HUES6 (cell line): ENCODE data around the gene NBL1.

ENCODE experiments used
- H3K27ac ChIP-seq: 2 replicates; pipeline ENCODE4 v1.7.0; 2013; ENCODE audit warnings: low read depth, mild to moderate bottlenecking, low read length, inconsistent platforms
- H3K27me3 ChIP-seq: 2 replicates; pipeline ENCODE4 v1.6.1; 2013; ENCODE audit warnings: low read length; ENCODE audit not compliant: control insufficient read depth, insufficient read depth
- H3K36me3 ChIP-seq: 2 replicates; pipeline ENCODE4 v1.6.1; 2013; ENCODE audit warnings: low read length; ENCODE audit not compliant: control insufficient read depth, insufficient read depth
- H3K4me1 ChIP-seq: 2 replicates; pipeline ENCODE4 v1.6.1; 2013; ENCODE audit warnings: low read length; ENCODE audit not compliant: control insufficient read depth, insufficient read depth
- H3K4me3 ChIP-seq: 2 replicates; pipeline ENCODE4 v1.5.1; 2013; ENCODE audit warnings: low read depth, low read length
- H3K9ac ChIP-seq: one replicate; pipeline ENCODE4 v1.6.1; 2013; ENCODE audit warnings: mild to moderate bottlenecking, low read length
- H3K9me3 ChIP-seq: 2 replicates; pipeline ENCODE4 v1.6.1; 2013; ENCODE audit warnings: low read depth, low read length; ENCODE audit not compliant: control insufficient read depth, insufficient read depth

Gene NBL1

DNA sequence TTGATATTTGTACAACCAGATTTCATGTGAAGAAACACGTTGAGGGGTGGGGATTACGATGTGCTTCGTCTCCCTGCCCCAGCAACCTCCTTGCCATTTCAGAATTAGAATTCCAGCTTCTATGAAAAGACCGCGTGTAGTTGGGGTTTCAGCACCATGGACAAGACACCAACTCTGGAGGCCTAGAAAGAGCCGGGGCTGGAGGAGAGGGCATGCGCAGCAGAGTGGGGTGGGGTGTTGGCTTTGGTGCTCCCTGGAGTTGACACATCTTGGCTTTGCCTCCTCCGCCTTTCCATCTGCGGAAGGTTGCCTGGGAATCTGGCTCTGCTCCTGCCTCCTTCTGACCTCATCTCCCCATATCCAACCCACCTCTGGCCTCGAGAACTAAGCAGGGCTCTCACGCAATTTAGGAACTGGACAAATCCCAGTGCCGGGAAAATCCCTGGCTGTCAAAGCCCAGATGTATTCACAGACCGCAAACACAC lies 32.4 kb downstream of the NBL1 start:
- no peak overlapping the region for H3K4me3 ChIP-seq
- H3K4me1 ChIP-seq, result no peaks in the 10 kb centered on the region
- H3K36me3 ChIP-seq, result no peaks in the 10 kb centered on the region
- H3K27ac ChIP-seq, result no peak overlapping the region
- H3K27me3 ChIP-seq, result peaks cover 32% of the 10 kb centered on the region
- no peak overlapping the region for H3K9ac ChIP-seq
- no peaks in the 10 kb centered on the region for H3K9me3 ChIP-seq

DNA sequence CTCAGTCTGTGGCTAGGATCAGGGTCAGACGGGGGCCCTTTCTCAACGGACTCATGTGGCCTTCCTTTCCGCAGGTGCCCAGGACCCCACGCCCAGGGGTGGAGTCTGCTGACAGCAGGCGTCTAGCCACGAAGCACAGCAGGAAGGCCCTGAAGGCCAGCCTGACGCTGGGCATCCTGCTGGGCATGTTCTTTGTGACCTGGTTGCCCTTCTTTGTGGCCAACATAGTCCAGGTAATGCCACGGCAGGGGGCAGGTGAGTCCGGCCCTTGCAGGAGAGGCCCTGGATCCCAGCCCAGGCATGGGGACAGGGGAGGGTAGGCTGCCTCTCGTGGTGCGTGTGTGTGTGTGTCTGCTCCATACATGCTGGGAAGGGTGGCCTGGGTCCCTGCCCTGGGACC lies 34.4 kb downstream of the NBL1 start:
- Histone ChIP-seq H3K36me3 (no peaks in the 10 kb centered on the region), H3K9ac (no peak overlapping the region), H3K4me3 (no peak overlapping the region), H3K27ac (no peak overlapping the region), H3K4me1 (no peaks in the 10 kb centered on the region), H3K9me3 (no peaks in the 10 kb centered on the region), H3K27me3 (peaks cover 21% of the 10 kb centered on the region)

- Histone ChIP-seq H3K4me1 (no peaks in the 10 kb centered on the region), H3K27ac (no peak overlapping the region), H3K4me3 (no peak overlapping the region), H3K9me3 (no peaks in the 10 kb centered on the region), H3K36me3 (no peaks in the 10 kb centered on the region), H3K27me3 (peaks cover 21% of the 10 kb centered on the region), H3K9ac (no peak overlapping the region)
These were observed 34.9 kb downstream of the NBL1 start for GRCh38 chr1:19678931-19679453.

- Histone ChIP-seq H3K27ac (no peak overlapping the region), H3K4me3 (no peak overlapping the region), H3K4me1 (no peaks in the 10 kb centered on the region), H3K9me3 (no peaks in the 10 kb centered on the region), H3K36me3 (no peaks in the 10 kb centered on the region), H3K27me3 (peaks cover 18% of the 10 kb centered on the region), H3K9ac (no peak overlapping the region)
These were observed 35.6 kb downstream of the NBL1 start for GRCh38 chr1:19679691-19680090.

- H3K9me3 ChIP-seq, result no peaks in the 10 kb centered on the region
- H3K4me1 ChIP-seq, result no peaks in the 10 kb centered on the region
- no peak overlapping the region for H3K4me3 ChIP-seq
- peaks cover 9% of the 10 kb centered on the region; the same call in 1 of the 2 replicates for H3K27me3 ChIP-seq
- H3K27ac ChIP-seq, result no peak overlapping the region
- no peak overlapping the region for H3K9ac ChIP-seq
- no peaks in the 10 kb centered on the region for H3K36me3 ChIP-seq
These were observed 36.5 kb downstream of the NBL1 start for GRCh38 chr1:19680644-19681043.

DNA sequence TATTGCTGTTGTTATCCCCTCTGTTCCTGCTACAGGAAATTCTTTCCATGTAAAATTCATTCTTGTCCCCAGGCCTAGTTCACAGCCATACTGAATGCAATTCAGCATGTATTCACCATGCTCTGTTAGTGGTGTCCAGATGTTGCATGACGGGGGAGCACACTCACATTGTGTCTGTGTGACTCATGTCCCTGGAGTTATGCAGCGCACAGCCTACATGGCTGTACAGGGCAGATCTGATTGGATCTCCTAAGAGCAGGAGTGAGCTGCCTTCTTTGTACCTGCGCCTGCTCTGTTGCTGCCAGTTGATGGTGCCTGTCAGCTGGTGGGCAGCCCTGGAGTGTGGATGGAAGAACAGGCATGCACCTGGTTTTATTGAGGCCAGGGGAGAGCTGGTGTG lies 38.1 kb downstream of the NBL1 start:
- Histone ChIP-seq H3K27me3 (no peaks in the 10 kb centered on the region), H3K9me3 (peaks cover 1% of the 10 kb centered on the region; the same call in 1 of the 2 replicates), H3K4me3 (no peak overlapping the region), H3K27ac (no peak overlapping the region), H3K9ac (no peak overlapping the region), H3K36me3 (no peaks in the 10 kb centered on the region), H3K4me1 (peaks cover 7% of the 10 kb centered on the region; the same call in 1 of the 2 replicates)

DNA sequence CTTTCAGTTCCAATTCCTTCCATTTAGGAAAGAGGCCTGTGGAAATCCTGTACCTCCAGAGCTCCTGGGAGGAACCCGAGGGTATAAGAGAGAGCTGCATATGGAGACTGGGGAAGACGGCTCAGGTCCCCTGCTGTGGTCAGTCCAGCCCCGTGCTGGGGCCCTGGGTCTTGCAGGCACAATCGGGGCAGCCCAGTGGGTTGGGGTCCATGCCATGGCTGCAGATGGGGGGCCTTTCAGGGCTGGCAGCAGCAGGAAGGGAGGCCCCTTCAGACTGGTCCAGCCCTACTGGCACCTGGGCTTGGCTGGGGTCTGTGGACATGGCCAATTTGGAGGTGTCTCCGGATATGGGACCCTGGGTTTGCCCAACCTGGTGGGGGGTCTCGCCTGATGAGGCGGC lies 38.8 kb downstream of the NBL1 start:
- no peak overlapping the region for H3K4me3 ChIP-seq
- peaks cover 2% of the 10 kb centered on the region; the same call in 1 of the 2 replicates for H3K9me3 ChIP-seq
- H3K9ac ChIP-seq, result no peak overlapping the region
- peaks cover 8% of the 10 kb centered on the region; the same call in 1 of the 2 replicates for H3K4me1 ChIP-seq
- no peaks in the 10 kb centered on the region for H3K27me3 ChIP-seq
- H3K36me3 ChIP-seq, result no peaks in the 10 kb centered on the region
- H3K27ac ChIP-seq, result no peak overlapping the region

GRCh38 chr1:19683351-19683750 lies 39.2 kb downstream of the NBL1 start:
- no peaks in the 10 kb centered on the region for H3K36me3 ChIP-seq
- H3K27me3 ChIP-seq, result no peaks in the 10 kb centered on the region
- no peak overlapping the region for H3K4me3 ChIP-seq
- H3K9ac ChIP-seq, result no peak overlapping the region
- H3K27ac ChIP-seq, result no peak overlapping the region
- H3K9me3 ChIP-seq, result peaks cover 2% of the 10 kb centered on the region; the same call in 1 of the 2 replicates
- H3K4me1 ChIP-seq, result peaks cover 10% of the 10 kb centered on the region; the same call in 1 of the 2 replicates

GRCh38 chr1:19684677-19685076 lies 40.6 kb downstream of the NBL1 start:
- H3K27me3 ChIP-seq, result no peaks in the 10 kb centered on the region
- H3K9ac ChIP-seq, result no peak overlapping the region
- H3K4me3 ChIP-seq, result no peak overlapping the region
- no peaks in the 10 kb centered on the region for H3K36me3 ChIP-seq
- no peak overlapping the region for H3K27ac ChIP-seq
- peaks cover 2% of the 10 kb centered on the region; the same call in 1 of the 2 replicates for H3K9me3 ChIP-seq
- peaks cover 21% of the 10 kb centered on the region for H3K4me1 ChIP-seq

GRCh38 chr1:19685994-19686393 lies 41.9 kb downstream of the NBL1 start:
- no peak overlapping the region for H3K4me3 ChIP-seq
- H3K9me3 ChIP-seq, result peaks cover 2% of the 10 kb centered on the region; the same call in 1 of the 2 replicates
- peaks cover 21% of the 10 kb centered on the region for H3K4me1 ChIP-seq
- no peak overlapping the region for H3K27ac ChIP-seq
- no peak overlapping the region for H3K9ac ChIP-seq
- H3K36me3 ChIP-seq, result no peaks in the 10 kb centered on the region
- H3K27me3 ChIP-seq, result no peaks in the 10 kb centered on the region

DNA sequence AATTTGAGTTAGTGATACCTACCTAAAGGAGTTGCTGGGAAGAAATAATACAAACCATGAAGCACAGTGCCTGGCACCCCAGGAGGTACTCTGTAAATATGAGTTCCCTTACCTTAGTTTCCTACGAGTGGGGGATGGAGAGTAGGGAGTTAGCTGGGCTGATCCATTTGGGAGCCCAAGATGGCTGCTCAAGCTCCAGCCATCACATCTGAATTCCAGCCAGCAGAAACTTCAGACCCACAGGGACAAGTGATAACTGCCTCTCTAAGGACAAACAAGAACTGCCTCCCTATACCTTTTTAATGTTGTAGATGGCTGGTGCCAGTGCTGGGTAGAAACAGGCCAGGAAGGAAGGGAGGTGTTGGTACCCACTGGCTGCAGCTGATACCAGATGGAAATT lies 43.3 kb downstream of the NBL1 start:
- Histone ChIP-seq H3K27me3 (no peaks in the 10 kb centered on the region), H3K36me3 (no peaks in the 10 kb centered on the region), H3K4me1 (peaks cover 21% of the 10 kb centered on the region), H3K9me3 (peaks cover 2% of the 10 kb centered on the region; the same call in 1 of the 2 replicates), H3K9ac (no peak overlapping the region), H3K27ac (no peak overlapping the region), H3K4me3 (no peak overlapping the region)
